Stimulated activated CD4-positive, alpha-beta T cell treated with anti-CD3 and anti-CD28 coated beads, Interleukin-1b, Interleukin-23, amount 100 ng/mL, for 48 hours (primary cell): ENCODE results near the gene INCA1.

Experiments used
- DNase-seq: peaks from one replicate; pipeline ENCODE4 v3.0.0-alpha.2; 2020

The INCA1 gene

GRCh38 chr17:4947411-4948165 is 49.7 kb downstream of the INCA1 start:
- DNase-seq = peak; percentile 73

- DNase-seq = no peak
Observed at GRCh38 chr17:4947010-4947410, 50.3 kb downstream of the INCA1 start.

- no peak for DNase-seq
Observed at GRCh38 chr17:4946312-4946976, 50.9 kb downstream of the INCA1 start.

- no peak for DNase-seq
Observed at GRCh38 chr17:4945944-4946280, 51.4 kb downstream of the INCA1 start.

GRCh38 chr17:4945176-4945943 is 52.0 kb downstream of the INCA1 start:
- DNase-seq = peak; percentile 88

GRCh38 chr17:4944554-4945175 is 52.7 kb downstream of the INCA1 start:
- DNase-seq = peak; percentile 45

- peak; percentile 57 for DNase-seq
Observed at GRCh38 chr17:4944163-4944553, 53.2 kb downstream of the INCA1 start.

GRCh38 chr17:4942760-4943508 is 54.4 kb downstream of the INCA1 start:
- DNase-seq = no peak

- no peak for DNase-seq
Observed at GRCh38 chr17:4941319-4941610, 56.1 kb downstream of the INCA1 start.

GRCh38 chr17:4940555-4941318 is 56.6 kb downstream of the INCA1 start:
- DNase-seq = peak; percentile 41

GRCh38 chr17:4939796-4940554 is 57.3 kb downstream of the INCA1 start, which contains the start of the genes RNF167 and SLC25A11:
Gene RNF167, plus strand, starts transcription at chr17:4940268. Its CDS starts 642 bp downstream, at chr17:4940910.
Gene SLC25A11, minus strand, starts transcription at chr17:4940046. Its CDS starts 136 bp downstream, at chr17:4939910.
- DNase-seq = peak; percentile 98

- DNase-seq = peak; percentile 29
Observed at GRCh38 chr17:4939546-4939795, 57.9 kb downstream of the INCA1 start.

- DNase-seq = no peak
Observed at GRCh38 chr17:4938688-4939545, 58.4 kb downstream of the INCA1 start.
